ENCODE results near the gene PLXDC2.

Gene PLXDC2

DNA sequence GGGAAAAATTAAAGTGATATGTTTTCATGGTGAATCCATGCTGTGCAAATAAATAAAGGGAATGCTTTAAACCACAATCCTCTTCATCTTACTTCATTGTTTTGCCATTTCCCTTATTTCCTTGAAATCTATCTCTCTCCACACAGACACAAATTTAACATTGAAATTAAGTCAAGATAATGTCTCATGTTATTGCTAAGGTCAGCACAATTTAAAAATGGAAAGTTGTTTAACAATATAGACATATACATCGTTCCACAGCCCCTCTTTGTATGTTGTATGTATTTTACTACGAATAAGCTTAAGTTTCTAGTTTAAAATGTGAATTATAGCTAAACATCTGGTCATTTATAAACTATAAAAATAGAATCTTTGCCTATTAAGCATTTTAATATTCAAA, 256.9 kb downstream of the PLXDC2 start:
- no peak for DNase-seq

DNA sequence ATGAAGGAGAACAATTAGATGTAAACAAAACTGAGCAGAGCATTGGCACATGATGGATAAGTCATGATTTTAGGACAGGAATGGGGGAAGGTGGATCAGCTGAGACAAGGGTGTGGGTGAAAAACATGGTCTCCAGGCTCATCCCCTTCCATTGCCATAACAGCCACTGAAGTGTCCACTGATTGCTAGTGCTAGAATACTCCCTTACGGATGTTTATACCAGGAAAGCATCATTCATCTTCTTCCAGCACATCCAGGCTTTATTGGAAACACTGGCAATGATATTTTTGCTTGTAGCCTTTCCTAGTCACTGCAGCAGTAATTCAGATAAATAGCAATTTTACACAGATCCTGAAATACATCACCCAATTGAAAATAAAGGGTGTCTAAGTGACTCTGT, 259.5 kb downstream of the PLXDC2 start:
- no peak for DNase-seq

DNA sequence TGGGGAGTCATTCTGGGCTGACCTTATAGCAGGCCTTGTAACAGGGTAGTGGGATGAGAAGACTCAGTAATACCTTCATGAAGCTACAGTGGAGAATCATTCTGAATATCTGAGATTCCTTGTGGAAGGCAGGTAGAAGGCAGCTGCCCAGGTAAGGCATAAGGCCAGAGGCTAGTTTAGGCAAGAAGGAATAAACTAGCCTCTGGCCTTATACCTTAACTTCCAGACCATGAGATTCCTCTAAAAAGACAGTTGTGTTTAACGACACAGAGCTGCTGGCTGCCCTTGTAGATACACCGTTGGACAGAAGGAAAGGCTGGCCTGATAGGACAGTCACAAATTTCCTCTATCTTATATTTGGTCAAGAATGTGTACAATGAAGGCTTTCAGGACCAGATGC, 268.2 kb downstream of the PLXDC2 start:
- no peak for DNase-seq

DNA sequence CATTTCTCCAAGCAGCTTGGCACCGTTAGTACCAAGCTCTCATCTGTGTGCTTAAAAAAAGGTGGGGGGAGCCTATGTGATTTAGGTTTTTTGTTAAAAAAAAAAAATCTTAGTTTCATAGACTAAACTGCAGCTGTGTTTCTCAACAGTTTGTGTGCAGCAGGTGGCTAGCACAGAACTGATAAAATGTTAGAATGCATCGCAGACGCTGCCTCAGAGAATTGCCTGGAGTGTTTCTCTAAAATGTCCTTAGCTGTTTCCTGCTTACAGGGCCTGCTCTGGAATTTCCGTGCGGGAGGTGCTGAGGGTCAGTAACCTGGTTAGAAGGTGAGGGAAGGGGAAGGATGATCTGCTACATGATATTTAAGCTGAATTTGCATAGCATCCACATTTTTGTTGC, 268.9 kb downstream of the PLXDC2 start:
- no peak for DNase-seq

DNA sequence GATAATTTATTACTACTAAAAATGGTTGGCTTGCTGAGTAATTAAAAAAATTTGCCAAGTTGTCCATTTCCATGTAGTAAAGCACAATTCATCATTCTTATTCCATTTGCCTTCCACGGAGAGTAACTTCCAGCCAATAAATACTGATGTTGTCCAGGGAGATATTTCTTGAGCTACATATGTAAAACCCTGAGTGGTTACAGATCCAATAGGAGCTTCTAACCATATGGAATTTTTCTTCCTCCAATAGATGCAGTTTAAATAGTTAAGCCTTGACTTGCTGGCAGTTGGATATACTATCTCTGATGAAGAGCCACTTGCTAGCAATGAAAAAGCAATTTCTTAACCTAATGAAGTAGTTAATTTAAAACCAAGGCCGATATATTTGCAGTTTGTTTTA, 271.1 kb downstream of the PLXDC2 start:
- DNase-seq, result no peak

DNA sequence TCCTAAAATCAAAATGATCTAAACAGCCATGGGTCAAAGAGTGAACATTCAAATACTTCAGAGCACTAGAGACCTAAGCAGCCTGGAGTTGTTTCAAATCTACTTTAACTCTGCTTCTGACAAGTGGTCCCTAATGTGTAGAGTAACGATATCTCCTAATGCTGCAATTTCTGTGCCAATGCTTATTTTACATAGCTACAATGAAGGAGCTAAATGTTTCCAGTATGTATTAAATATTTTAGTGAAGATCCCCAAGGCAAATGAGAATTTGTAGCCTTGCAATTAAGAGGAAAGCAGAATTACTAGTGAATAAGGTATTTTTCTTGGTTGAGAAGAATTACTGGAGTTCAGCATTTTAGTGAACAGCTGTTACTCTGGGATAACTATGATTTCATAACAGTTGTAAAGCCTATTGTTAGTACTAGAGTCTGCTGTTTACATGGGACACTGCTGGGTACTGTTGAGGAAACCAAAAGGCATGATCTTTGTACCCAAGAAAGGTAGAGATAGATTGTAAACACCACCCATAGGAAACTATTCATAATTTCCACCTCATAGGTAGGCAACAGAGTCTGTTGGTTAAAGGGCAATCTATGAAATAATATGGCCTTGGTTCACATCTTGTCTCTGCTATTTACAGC, 271.9 kb downstream of the PLXDC2 start:
- DNase-seq, result no peak

DNA sequence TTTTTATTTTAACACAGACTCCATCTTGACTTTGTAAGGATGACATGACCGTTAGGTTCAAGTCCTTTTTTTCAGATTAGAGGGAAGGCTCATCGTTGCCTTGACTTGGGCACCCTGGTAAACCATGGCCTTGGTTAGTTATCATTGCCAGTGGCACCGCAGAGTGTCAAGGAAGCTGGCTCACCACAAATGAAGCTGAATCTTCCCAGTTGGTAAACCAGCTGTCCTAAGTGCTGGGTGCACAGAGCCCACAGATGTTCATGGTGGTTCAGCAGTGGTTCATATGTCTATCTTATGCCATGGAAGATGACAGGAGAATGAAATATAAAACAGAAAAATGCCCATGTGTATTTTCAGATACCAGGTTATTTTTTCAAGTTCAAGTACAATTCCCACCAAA, 273.6 kb downstream of the PLXDC2 start:
- DNase-seq, result no peak

DNA sequence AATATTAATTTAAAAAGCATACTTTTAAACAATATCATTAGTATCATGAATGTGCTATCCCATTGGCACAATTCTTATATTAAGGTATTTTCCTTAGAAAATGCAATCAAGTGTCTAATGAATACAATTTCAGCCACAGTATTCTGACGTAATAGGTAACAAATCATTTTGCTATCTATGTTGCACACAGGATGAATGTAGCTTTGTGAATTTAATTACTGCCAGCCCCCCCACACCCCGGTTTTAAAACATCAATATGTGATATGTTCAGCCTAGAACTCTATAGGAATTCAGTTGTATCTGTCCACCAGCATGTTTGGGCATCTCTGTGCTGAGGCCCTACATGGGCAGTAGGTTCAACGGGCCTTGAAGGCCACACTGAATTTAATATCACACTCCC, 274.6 kb downstream of the PLXDC2 start:
- no peak for DNase-seq

DNA sequence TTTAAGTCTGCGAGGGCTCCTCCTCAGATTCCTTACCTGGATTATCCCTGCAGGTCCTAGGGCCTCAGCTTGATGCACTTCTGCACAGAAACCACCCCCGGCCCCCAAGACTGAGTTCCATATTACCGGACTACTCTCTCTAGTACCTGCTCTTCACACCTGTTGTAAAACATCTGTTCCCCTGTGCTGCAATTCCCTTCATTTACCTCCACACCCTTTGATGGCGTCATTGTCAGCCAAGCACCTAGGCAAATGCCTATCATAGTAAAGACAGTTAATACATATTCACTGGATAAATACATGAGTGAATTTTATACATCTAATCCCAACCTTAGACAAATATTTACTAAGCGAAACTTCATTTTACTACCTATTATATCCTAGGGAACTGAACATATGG, 275.5 kb downstream of the PLXDC2 start:
- DNase-seq, result no peak

DNA sequence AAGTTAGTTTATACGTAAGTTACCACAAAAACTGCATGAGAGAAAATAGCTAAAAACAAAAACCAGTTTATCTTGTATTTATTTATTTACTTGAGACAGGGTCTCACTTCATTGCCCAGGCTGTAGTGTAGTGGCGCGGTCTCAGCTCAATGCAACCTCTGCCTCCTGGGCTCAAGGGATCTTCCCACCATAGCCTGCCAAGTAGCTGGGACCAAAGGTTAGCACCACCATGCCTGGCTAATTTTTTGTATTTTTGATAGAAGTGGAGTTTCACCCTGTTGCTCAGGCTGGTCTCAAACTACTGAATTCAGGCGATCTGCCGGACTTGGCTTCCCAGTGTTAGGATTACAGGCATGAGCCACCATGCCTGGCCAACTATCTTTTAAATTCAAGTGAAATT, 277.4 kb downstream of the PLXDC2 start:
- DNase-seq, result no peak

DNA sequence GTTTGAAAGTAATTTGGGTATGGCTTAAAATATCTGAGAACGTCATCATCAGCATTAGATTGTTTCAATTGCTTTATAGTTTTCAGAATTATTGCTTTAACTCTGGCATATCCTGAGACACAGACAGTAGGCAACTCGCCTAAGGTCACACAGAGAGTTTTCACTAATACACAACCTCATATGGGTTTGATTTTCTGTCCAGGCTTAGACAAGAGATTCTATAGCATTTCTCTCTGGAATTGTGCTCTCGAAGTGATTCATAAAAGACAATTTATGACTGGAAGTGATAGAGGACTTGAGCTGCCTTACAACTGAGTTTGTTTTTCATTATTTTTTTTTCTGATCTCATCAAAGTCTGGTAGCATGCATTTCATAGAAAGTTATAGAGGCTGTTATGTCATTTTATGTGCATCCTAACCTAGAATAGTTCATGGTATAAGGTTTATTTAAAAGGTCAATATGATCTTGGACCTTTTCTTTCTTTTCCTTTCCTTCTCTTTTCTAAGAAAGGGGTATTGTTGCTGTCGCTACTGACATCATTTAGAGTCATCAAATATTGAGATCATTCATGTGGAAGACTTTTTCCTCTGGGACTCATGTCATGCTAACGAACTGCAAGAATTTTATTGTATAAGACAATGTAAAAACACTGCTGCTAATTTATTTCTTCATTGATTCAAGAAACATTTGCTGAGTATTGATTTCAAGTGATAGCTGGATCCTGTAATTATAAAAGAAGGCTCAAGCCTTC, 278.2 kb downstream of the PLXDC2 start:
- peak; percentile 53 for DNase-seq

DNA sequence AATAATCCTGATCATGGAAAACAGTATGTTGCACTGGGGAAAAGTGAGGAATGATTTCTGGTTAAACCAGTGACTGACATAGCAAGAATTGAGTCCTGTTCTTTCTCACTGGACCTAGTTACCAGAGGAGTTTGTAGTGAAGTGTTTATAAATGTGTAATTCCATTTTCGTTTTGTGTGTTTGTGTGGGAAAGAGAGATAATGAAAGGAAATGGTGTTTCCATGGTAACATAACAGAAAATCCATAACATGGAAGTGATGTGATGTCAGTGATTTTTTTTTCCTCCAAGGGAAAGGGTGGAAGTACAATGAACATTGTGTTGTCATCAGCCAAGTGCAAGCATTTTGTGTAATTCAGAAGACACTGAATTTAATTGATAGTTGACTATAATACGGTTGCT, 283.9 kb downstream of the PLXDC2 start:
- peak; percentile 26 for DNase-seq

DNA sequence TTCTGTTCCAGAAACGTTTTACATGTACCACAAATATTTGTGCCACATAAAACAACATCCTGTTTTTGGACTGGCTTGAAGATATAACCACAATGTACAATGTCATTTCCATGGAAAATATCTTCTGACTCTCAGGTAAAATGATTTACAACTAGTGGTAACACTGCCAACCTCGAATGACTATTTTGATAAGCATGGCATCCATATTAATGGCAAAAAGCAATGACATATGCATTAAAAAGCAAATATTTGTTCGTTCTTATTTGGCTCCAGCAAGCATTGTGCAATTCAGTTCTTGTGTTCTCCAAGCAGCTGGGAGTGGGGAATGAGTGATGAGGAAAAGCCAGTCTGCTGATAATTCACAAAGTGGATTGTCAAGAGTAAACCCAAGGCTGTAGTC, 289.0 kb downstream of the PLXDC2 start:
- peak; percentile 23 for DNase-seq

DNA sequence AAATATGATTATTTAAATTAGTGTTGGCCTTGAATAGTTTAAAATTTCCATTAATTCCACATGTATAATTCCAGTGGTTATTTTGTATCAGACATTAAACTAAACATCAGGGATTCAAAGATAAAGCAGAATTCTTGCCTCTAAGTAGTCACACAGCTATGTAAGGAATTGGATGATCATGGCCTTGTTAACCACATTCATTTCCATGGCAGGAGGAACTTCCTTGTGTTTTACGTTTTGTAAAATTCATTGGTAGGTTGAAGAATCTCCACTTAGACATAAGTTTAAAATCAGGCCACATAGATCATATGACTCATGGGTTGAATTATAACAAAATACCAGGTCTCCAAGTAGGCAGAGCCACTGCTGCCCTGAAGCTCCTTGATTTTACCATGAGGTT, 289.7 kb downstream of the PLXDC2 start:
- DNase-seq, result peak; percentile 72

DNA sequence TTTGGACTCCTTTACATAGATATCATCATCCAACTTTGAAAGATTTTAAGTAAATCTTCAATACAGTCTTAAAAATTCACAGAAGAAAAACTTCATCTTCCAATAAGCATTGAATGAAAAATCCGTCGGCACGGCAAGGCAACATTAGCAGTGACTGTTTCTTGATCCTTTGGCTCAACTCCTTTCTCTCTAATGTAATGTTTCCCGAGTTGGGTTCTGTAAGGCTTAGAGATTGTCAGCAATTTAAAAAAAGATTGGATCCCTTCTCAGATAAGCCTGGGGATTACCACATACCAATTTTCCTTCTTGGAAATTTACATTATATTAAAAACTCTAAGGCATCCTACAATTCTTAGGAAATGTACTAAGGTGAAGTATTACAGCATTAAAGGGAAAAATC, 291.8 kb downstream of the PLXDC2 start:
- no peak for DNase-seq

DNA sequence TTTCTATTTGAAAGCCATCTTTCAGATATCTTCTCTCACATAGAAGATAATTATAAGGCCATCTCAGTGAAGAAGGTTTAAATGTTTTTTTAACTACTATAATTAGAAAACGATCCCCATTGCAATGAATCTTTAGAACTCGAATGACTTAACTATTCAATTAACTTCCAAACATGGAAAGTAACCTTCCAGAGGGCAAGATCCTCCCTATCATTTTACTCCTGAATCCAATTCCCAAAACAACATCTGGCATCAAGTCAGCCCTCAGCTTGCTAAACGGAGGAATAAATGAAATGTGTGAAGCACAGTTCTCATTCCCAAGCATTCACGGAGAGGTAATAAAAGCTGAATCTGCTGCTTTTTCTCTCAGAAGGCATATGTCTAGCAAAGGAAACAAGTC, 293.4 kb downstream of the PLXDC2 start:
- no peak for DNase-seq

DNA sequence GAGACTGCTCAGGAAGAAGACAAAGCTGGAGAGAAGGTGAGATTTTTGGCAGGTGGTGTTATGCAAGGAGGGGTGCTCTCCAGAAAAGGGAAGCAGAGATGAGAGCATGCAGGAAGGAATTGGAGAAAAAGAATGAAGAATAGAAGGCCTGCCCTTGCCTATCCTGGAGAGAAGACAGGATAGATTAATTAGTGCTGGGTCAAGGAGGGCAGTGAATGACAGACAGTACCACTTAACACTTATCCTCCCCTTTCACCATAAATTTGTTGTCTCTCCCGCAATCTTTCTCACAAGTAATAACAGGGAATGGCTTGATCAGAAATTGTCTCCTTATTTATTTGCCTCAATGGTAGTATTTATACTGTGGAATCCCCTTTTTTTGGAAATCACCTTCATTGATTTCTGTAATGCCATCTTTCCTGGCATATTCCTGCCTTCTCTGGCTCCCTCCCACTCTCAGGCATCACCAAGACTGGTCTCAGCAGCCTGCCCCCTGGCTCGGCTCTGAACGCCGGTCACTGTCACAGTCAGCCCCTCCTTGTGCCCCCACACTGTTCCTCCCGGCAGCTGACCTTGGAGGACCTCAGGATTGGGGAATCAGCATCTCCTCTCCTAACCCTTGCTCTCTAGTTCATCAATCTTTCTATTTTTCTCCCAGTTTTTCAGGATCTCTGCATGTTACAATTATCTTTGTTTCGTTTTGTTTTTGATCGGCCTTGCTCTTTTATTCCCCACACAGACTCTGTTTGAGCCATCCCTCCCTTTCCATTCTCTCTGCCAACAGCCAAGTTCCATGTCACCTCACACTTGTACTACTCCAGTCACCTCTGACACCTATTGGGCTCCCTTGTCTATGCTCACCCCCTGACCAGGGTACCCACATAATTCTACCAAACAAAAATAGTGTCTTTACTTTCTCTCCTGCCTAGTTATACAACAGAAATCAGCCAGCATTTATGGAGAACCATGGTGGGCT, 294.2 kb downstream of the PLXDC2 start:
- DNase-seq, result no peak

DNA sequence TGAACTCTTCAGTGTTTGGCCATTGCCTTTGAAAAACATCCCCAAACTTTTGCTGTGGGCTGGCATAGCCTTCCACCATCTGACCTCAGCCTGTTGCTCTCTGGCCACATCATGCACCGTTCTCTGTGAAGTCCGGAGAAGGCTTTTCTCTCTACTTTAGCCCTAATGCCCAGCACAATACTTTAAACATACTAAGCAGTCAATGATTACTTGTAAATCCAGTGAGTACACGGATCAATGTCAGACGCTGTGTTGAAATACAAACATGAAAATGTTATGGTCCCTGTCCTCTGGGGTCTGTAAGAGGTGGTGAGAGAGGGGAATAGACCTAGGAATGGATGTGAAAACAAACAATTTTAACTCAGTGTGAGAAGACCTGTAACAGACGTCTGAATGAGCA, 297.9 kb downstream of the PLXDC2 start:
- DNase-seq, result no peak

DNA sequence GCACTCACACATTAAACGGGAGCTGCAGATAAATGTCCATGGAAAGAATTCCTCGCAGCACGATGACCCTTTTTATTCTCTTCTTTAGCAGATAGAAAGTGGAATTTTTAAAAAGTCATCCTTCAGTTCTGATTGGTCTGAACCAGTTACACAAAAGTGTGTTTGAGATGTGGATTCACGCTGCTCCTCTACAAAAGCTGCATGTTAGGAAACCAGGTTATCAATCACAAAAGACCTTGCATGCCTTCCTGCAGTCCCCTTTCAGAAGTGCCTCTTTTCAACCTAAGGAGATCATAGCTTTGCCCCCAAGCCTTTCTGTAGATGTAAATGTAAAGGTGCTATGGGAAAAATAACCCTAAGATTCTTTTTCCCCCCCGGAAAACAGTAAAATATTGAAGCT, 299.7 kb downstream of the PLXDC2 start:
- no peak for DNase-seq

DNA sequence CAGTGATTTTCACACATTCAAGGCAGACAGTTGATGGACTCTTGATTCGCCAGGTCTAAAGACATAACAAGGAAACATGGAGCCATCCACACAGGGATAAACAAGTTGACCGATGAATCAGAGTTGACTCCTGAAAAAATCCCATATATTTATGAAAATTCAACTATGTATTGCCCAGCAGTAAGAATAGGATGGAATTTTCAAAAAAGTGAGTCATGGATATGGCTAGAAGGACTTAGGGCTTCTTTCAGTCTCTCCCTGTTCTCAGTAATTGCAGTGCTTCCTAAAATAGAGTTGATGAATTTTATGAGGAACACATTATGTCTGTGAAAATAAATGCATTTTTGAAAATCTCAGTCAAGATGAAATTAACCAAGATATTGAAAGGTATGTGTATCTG, 301.2 kb downstream of the PLXDC2 start:
- no peak for DNase-seq

DNA sequence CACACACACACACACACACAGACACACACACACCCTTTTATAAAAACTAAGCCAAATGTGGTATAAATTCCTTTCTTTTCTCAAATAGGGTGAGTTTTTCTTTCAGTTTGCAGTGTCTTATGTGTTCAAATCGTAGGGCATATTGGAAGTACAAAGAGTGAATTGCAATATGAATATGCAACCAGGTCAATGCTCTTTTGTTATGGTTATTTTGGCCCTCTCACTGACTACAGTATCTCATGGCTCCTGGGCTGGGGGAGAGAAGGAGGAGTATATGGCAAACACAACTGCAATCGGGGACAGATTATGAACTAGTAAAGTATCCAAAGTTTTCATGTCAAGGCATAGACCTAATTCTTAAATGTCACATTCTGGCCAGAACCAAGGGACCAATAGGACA, 301.9 kb downstream of the PLXDC2 start:
- no peak for DNase-seq

DNA sequence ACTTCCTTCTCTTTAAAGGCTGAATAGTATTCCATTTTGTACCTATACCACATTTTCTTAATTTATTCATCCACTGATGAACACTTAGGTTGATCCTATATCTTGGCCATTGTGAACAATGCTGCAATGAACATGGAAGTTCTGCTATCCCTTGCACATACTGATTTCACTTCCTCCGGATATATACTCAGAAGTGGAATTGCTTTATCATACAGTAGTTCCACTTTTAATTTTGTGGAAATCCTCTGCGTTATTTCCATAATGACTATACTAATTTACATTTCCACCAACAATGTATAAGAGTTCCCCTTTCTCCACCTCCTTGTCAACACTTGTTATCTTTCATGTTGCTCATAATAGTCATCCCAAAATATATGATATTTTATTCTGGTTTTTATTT, 312.6 kb downstream of the PLXDC2 start:
- DNase-seq, result no peak

DNA sequence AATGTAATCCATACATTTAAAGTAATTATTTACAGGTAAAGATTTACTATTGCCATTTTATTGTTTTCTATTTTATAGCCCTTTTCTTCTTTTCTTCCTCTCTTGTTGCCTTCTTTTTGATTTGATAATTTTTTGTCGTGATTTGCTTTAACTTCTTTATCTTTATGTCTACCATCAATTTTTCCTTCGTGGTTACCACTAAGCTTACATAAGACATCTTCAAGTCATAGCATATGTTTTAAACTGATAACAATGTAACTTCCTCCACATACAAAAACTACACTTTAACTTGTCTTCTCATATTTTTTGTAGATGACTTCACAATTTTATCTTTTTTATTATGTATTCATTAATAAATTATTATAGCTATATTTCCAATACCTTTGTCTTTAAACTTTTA, 316.6 kb downstream of the PLXDC2 start:
- DNase-seq, result no peak

DNA sequence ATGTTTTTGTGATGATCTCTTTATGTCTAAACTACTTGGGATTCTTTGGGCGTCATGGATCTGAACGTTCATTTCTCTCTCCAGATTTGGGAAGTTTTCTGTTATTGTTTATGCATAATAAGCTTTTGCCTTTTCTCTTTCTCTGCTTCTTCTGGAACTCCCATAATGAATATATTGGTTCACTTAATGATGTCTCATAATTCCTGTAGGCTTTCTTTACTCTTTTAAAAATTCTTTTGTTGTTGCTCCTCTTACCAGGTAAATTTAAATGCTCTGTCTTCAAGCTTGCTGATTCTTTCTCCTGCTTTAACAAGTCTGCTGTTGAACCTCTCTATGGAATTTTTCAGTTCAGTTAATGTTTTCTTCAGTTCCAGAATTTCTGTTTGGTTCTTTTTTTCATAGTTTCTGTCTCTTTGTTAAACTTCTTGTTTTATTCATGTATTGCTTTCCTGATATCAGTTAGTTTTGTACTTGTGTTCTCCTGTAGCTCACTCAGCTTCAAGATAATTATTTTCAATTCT, 317.5 kb downstream of the PLXDC2 start:
- DNase-seq, result no peak

Measured in fibroblast of skin of right quadriceps (primary cell).